Chondrocyte (in vitro differentiated cells): ENCODE data around the gene BCAN. TPM values are rescaled to one million over a fixed set of nuclear protein-coding genes. Genes with fewer than 3 reads are reported as not detected.
A peak's percentile ranks its signal among the peaks of the same experiment; 100 is the strongest.

Experiments used
- DNase-seq: peaks from one replicate; pipeline ENCODE4 v3.0.0; 2021; ENCODE audit warnings: mixed read lengths, low spot score
- H3K27ac Mint-ChIP-seq: one replicate; pipeline ENCODE4 v1.8.0; 2021; ENCODE audit warnings: mild to moderate bottlenecking, moderate library complexity, mixed read lengths; ENCODE audit not compliant: unreplicated experiment
- H3K27me3 Mint-ChIP-seq: 2 replicates; pipeline ENCODE4 v1.8.0; 2021; ENCODE audit warnings: low read depth, mixed read lengths
- H3K36me3 Mint-ChIP-seq: 2 replicates; pipeline ENCODE4 v1.8.0; 2021; ENCODE audit warnings: low read depth, mixed read lengths
- H3K4me1 Mint-ChIP-seq: 2 replicates; pipeline ENCODE4 v1.8.0; 2021; ENCODE audit warnings: low read depth, mild to moderate bottlenecking, mixed read lengths
- H3K4me3 Mint-ChIP-seq: one replicate; pipeline ENCODE4 v1.8.0; 2021; ENCODE audit warnings: mild to moderate bottlenecking, moderate library complexity, mixed read lengths; ENCODE audit not compliant: unreplicated experiment
- H3K9me3 Mint-ChIP-seq: 2 replicates; pipeline ENCODE4 v1.8.0; 2021; ENCODE audit warnings: low read depth, mixed read lengths
- CTCF ChIP-seq: fragments of 200-600 bp; sonication (generic); IDR thresholded peaks from 2 replicates; pipeline ENCODE4 v1.5.0; 2021; ENCODE audit warnings: antibody characterized with exemption, mild to moderate bottlenecking, moderate library complexity
- total RNA-seq: library from RNA; stranded (reverse); gene quantifications from 3 replicates; pipeline ENCODE4 v1.2.1, GENCODE V29; 2021

Gene BCAN
- total RNA-seq, 1 donor from 2014 or later = not detected

GRCh38 chr1:156707417-156708217, 65.7 kb downstream of the BCAN start:
- no peak for TF ChIP-seq CTCF
- DNase-seq = no peak
- Mint-ChIP-seq H3K4me1 (peaks cover 92% of the 10 kb centered on the region), H3K4me3 (no peak overlapping the region), H3K27me3 (no peaks in the 10 kb centered on the region), H3K9me3 (no peaks in the 10 kb centered on the region), H3K27ac (peak overlapping the region; percentile 87), H3K36me3 (no peaks in the 10 kb centered on the region)

GRCh38 chr1:156708218-156708661, 66.3 kb downstream of the BCAN start:
- Mint-ChIP-seq H3K36me3 (no peaks in the 10 kb centered on the region), H3K4me3 (no peak overlapping the region), H3K27me3 (no peaks in the 10 kb centered on the region), H3K4me1 (peaks cover 93% of the 10 kb centered on the region), H3K27ac (peak overlapping the region; percentile 45), H3K9me3 (no peaks in the 10 kb centered on the region)
- TF ChIP-seq CTCF = no peak
- DNase-seq = no peak

GRCh38 chr1:156709031-156709430, 67.1 kb downstream of the BCAN start:
- Mint-ChIP-seq H3K4me1 (peaks cover 85% of the 10 kb centered on the region), H3K27ac (peak overlapping the region; percentile 62), H3K27me3 (no peaks in the 10 kb centered on the region), H3K36me3 (no peaks in the 10 kb centered on the region), H3K4me3 (no peak overlapping the region), H3K9me3 (no peaks in the 10 kb centered on the region)
- TF ChIP-seq CTCF = no peak
- no peak for DNase-seq

Other genes with a start within 250 kb of the BCAN start
- 42.3 to 64.7 TPM (median 62.0 TPM) in 3 replicates for gene MEF2D, start 141.3 kb upstream of the BCAN start, total RNA-seq
- 6.8 to 10.8 TPM (median 9.8 TPM) in 3 replicates for gene IQGAP3, start 69.6 kb upstream of the BCAN start, total RNA-seq
- not detected in 3 replicates for gene TTC24, start 62.4 kb upstream of the BCAN start, total RNA-seq
- 54.8 to 59.6 TPM (median 56.2 TPM) in 3 replicates for gene NAXE, start 50.3 kb upstream of the BCAN start, total RNA-seq
- 14.4 to 21.6 TPM (median 16.4 TPM) in 3 replicates for gene GPATCH4, start 40.6 kb upstream of the BCAN start, total RNA-seq
- gene HAPLN2, start 22.7 kb upstream of the BCAN start, total RNA-seq = 0.36 TPM in 1 of 3 replicates, not detected in the others
- 6.0 to 11.6 TPM (median 6.9 TPM) in 3 replicates for gene NES, start 35.3 kb downstream of the BCAN start, total RNA-seq
- gene CRABP2, start 63.5 kb downstream of the BCAN start, total RNA-seq = 88.7 to 193 TPM (median 93.5 TPM) in 3 replicates
- gene METTL25B, start 86.4 kb downstream of the BCAN start, total RNA-seq = 11.4 to 17.1 TPM (median 14.1 TPM) in 3 replicates
- 22.3 to 45.7 TPM (median 23.7 TPM) in 3 replicates for gene ISG20L2, start 86.6 kb downstream of the BCAN start, total RNA-seq
- gene MRPL24, start 99.0 kb downstream of the BCAN start, total RNA-seq = 38.6 to 58.3 TPM (median 40.3 TPM) in 3 replicates
- 136 to 143 TPM (median 140 TPM) in 3 replicates for gene HDGF, start 109.6 kb downstream of the BCAN start, total RNA-seq
- 57.0 to 61.7 TPM (median 60.9 TPM) in 3 replicates for gene PRCC, start 125.4 kb downstream of the BCAN start, total RNA-seq
- not detected in 3 replicates for gene SH2D2A, start 174.7 kb downstream of the BCAN start, total RNA-seq
- not detected in 3 replicates for gene INSRR, start 217.0 kb downstream of the BCAN start, total RNA-seq
- gene NTRK1, start 218.7 kb downstream of the BCAN start, total RNA-seq = not detected in 3 replicates